Keratinocyte (primary cell): ENCODE results near the gene KCNJ12. TPM values are rescaled to one million over a fixed set of nuclear protein-coding genes. Genes with fewer than 3 reads are reported as not detected.

Source experiments
- DNase-seq: peaks from one replicate; pipeline ENCODE4 v3.0.0-alpha.2; 2011; ENCODE audit warnings: low read depth, missing footprints, low spot score
- FAIRE-seq: peaks from 2 replicates; lab custom pipeline; 2011; peaks lifted over from hg19 to GRCh38; lab: Jason Lieb, UNC
- H2AFZ ChIP-seq: 2 replicates; pipeline ENCODE4 v1.6.0; 2012; ENCODE audit warnings: low read length, control low read depth, inconsistent platforms; ENCODE audit not compliant: control insufficient read depth
- H3K27ac ChIP-seq: 2 replicates; pipeline ENCODE4 v1.5.1; 2011; ENCODE audit warnings: low read length; ENCODE audit not compliant: control insufficient read depth, insufficient read depth
- H3K27me3 ChIP-seq: 3 replicates; pipeline ENCODE4 v1.6.0; 2011; ENCODE audit warnings: low read length; ENCODE audit not compliant: control insufficient read depth, insufficient read depth; ENCODE audit errors: extremely low read depth
- H3K36me3 ChIP-seq, 2 experiments: 2 replicates in 1 of 2; 3 replicates in 1 of 2; pipeline ENCODE4 v1.5.1; 2011; ENCODE audit warnings: low read length in 2 of 2, mild to moderate bottlenecking in 1 of 2; ENCODE audit not compliant: control insufficient read depth in 2 of 2, insufficient read depth in 2 of 2; ENCODE audit errors: extremely low read depth in 1 of 2
- H3K4me1 ChIP-seq: 3 replicates; pipeline ENCODE4 v1.5.1; 2011; ENCODE audit warnings: low read length; ENCODE audit not compliant: control insufficient read depth, insufficient read depth; ENCODE audit errors: extremely low read depth
- H3K4me2 ChIP-seq: 3 replicates; pipeline ENCODE4 v1.6.0; 2011; ENCODE audit warnings: low read depth, low read length; ENCODE audit not compliant: control insufficient read depth, insufficient read depth; ENCODE audit errors: extremely low read depth
- H3K4me3 ChIP-seq, 3 experiments: fragments of 200-600 bp in 1 of 3; sonication (generic) in 1 of 3; 2 replicates in 2 of 3; 3 replicates in 1 of 3; pipeline ENCODE4 v1.5.1; 2011 to 2016; ENCODE audit warnings: low read length in 3 of 3, mild to moderate bottlenecking in 3 of 3, control low read depth in 2 of 3, inconsistent platforms in 1 of 3, low read depth in 1 of 3, mixed read lengths in 1 of 3, mixed run types in 1 of 3, moderate library complexity in 1 of 3; ENCODE audit not compliant: control insufficient read depth in 2 of 3, insufficient read depth in 2 of 3; ENCODE audit errors: extremely low read depth in 1 of 3
- H3K79me2 ChIP-seq: 2 replicates; pipeline ENCODE4 v1.6.0; 2012; ENCODE audit warnings: low read length; ENCODE audit not compliant: control insufficient read depth, insufficient read depth
- H3K9ac ChIP-seq: 3 replicates; pipeline ENCODE4 v1.6.0; 2011; ENCODE audit warnings: low read length; ENCODE audit not compliant: control insufficient read depth, insufficient read depth; ENCODE audit errors: extremely low read depth
- H3K9me1 ChIP-seq: 3 replicates; pipeline ENCODE4 v1.6.0; 2011; ENCODE audit warnings: low read length; ENCODE audit not compliant: control insufficient read depth, insufficient read depth; ENCODE audit errors: extremely low read depth
- H3K9me3 ChIP-seq: 2 replicates; pipeline ENCODE4 v1.5.1; 2012; ENCODE audit warnings: low read depth, low read length; ENCODE audit not compliant: control insufficient read depth
- H4K20me1 ChIP-seq: 3 replicates; pipeline ENCODE4 v1.6.0; 2011; ENCODE audit warnings: low read length; ENCODE audit not compliant: control insufficient read depth, insufficient read depth; ENCODE audit errors: extremely low read depth
- EZH2 ChIP-seq: IDR thresholded peaks from one replicate; pipeline ENCODE4 v1.6.1; 2012; ENCODE audit warnings: inconsistent platforms, mild to moderate bottlenecking, low read length, moderate library complexity
- dilution Hi-C: fragments of 300-500 bp; cut with MboI; formaldehyde crosslinking; loops from one replicate; pipeline ENCODE4 v1.7.0; 2020; ENCODE audit warnings: low sequenced_read_pairs; ENCODE audit not compliant: extremely low pct_ligation_motif_present
- polyA plus RNA-seq, 5 experiments: library from polyadenylated mRNA; depleted of rRNA in 3 of 5; stranded (reverse) in 3 of 5; stranded (forward) in 1 of 5; unstranded in 1 of 5; fragments of >200 nt; gene quantifications; 1 replicate in 1 of 5; 2 replicates in 3 of 5; 3 replicates in 1 of 5; pipeline versions ENCODE4 v1.2.1 to v1.2.3, GENCODE V29; 2011 to 2012; ENCODE audit warnings: missing spikeins in 2 of 5, low read depth in 1 of 5, low replicate concordance in 1 of 5
- TF ChIP-seq, protein P1 (sequence below), 3 experiments: IDR thresholded peaks in 1 of 3; conservative IDR thresholded peaks in 1 of 3; optimal IDR thresholded peaks in 1 of 3; 2 replicates in 2 of 3; 3 replicates in 1 of 3; pipeline versions ENCODE3 to v1.5.1; 2011; ENCODE audit warnings: low read length in 3 of 3, mild to moderate bottlenecking in 3 of 3, moderate library complexity in 2 of 3, control low read depth in 1 of 3, inconsistent platforms in 1 of 3; ENCODE audit not compliant: insufficient read depth in 2 of 3; ENCODE audit errors: extremely low read depth in 1 of 3

KCNJ12 gene
- polyA plus RNA-seq, 1 donor (not counting 4 experiments of a cell fraction or from before 2014, with no cell fraction given), result 0.04 TPM

DNA sequence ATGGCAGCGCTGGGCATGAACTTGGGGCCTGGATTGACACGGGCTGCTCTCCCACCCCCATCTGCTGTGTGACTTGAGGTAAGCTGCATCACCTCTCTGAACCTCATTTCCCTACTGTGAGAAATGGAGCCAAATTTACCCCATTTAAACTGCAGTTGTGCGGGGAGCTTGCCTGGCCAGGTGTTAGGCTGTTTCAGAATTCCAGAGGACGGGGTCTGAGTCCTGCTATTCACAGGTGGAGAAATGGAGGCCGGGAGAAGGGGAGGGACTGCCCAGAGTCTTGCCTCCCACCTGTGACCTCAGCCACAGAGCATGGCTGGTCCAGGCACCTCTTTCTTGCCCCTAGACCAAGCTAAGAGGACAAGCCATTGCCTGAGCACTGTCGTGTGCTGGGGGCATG, 12.8 kb downstream of the KCNJ12 start:
- no peaks in the 10 kb centered on the region for H3K79me2 ChIP-seq
- no peak overlapping the region for H3K4me2 ChIP-seq
- H3K36me3 ChIP-seq, result no peaks in the 10 kb centered on the region
- no peaks in the 10 kb centered on the region for H3K9me1 ChIP-seq
- H2AFZ ChIP-seq, result no peak overlapping the region
- no peak overlapping the region for H3K4me3 ChIP-seq
- H3K27ac ChIP-seq, result no peak overlapping the region
- peaks cover 30% of the 10 kb centered on the region for H3K27me3 ChIP-seq
- no peaks in the 10 kb centered on the region for H4K20me1 ChIP-seq
- no peaks in the 10 kb centered on the region for H3K9me3 ChIP-seq
- dilution Hi-C loops, result no loop called here
- TF ChIP-seq EZH2, result no peak
- TF ChIP-seq, protein P1, sequence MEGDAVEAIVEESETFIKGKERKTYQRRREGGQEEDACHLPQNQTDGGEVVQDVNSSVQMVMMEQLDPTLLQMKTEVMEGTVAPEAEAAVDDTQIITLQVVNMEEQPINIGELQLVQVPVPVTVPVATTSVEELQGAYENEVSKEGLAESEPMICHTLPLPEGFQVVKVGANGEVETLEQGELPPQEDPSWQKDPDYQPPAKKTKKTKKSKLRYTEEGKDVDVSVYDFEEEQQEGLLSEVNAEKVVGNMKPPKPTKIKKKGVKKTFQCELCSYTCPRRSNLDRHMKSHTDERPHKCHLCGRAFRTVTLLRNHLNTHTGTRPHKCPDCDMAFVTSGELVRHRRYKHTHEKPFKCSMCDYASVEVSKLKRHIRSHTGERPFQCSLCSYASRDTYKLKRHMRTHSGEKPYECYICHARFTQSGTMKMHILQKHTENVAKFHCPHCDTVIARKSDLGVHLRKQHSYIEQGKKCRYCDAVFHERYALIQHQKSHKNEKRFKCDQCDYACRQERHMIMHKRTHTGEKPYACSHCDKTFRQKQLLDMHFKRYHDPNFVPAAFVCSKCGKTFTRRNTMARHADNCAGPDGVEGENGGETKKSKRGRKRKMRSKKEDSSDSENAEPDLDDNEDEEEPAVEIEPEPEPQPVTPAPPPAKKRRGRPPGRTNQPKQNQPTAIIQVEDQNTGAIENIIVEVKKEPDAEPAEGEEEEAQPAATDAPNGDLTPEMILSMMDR (optimal IDR thresholded peaks at IDR 0.05 in 1 of 3, IDR thresholded peaks at IDR 0.05 in 1 of 3, conservative IDR thresholded peaks at IDR 0.05 in 1 of 3; ENCODE audit: extremely low read depth in 1 of 3, insufficient read depth in 2 of 3, low read length in 3 of 3), result no peak
- H3K9ac ChIP-seq, result no peak overlapping the region
- DNase-seq (no peak), FAIRE-seq (no peak)
- H3K4me1 ChIP-seq, result no peaks in the 10 kb centered on the region

DNA sequence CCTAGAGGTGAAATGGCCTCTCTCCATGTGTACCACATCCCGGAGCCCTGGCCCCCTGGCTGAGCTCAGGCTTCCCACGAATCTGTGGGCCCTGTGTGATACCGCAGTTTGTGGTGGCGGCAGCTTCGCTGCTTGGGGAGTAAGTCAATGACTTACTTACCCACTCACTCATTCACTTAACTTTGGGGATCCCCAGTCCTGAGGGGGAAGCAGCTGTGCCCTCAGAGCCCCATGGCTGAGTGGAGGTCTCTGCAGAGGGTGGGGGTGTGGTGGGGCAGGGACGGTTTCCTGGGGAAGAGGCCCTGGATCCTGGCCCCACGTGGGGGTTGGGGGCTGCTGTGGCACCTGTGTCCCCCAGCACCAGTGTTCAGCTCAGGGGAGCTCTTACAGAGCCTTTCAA, 13.2 kb downstream of the KCNJ12 start:
- H3K4me1 ChIP-seq, result no peaks in the 10 kb centered on the region
- no peak overlapping the region for H3K4me2 ChIP-seq
- no peak for FAIRE-seq
- H4K20me1 ChIP-seq, result no peaks in the 10 kb centered on the region
- H3K4me3 ChIP-seq, result no peak overlapping the region
- no peak overlapping the region for H2AFZ ChIP-seq
- no peaks in the 10 kb centered on the region for H3K36me3 ChIP-seq
- H3K27ac ChIP-seq, result no peak overlapping the region
- H3K9me3 ChIP-seq, result no peaks in the 10 kb centered on the region
- peaks cover 30% of the 10 kb centered on the region for H3K27me3 ChIP-seq
- no peaks in the 10 kb centered on the region for H3K79me2 ChIP-seq
- no peak for DNase-seq
- H3K9me1 ChIP-seq, result no peaks in the 10 kb centered on the region
- dilution Hi-C loops, result no loop called here
- TF ChIP-seq, protein P1 (optimal IDR thresholded peaks at IDR 0.05 in 1 of 3, IDR thresholded peaks at IDR 0.05 in 1 of 3, conservative IDR thresholded peaks at IDR 0.05 in 1 of 3; ENCODE audit: extremely low read depth in 1 of 3, insufficient read depth in 2 of 3, low read length in 3 of 3), result no peak
- H3K9ac ChIP-seq, result no peak overlapping the region
